Prostate gland (tissue), 2 donors: ENCODE measurements around the gene SLC17A3.

Experiments used
- CTCF ChIP-seq, 4 experiments: fragments of 200-600 bp in 2 of 4; fragments of 450-650 bp in 2 of 4; sonication (generic) in 2 of 4; IDR thresholded peaks; 1 replicate in 3 of 4; 2 replicates in 1 of 4; pipeline ENCODE4 v1.5.1; 2016 to 2019; ENCODE audit warnings: antibody characterized with exemption in 4 of 4, mild to moderate bottlenecking in 2 of 4, moderate library complexity in 2 of 4
- POLR2A ChIP-seq: fragments of 450-650 bp; IDR thresholded peaks from one replicate; pipeline ENCODE4 v1.6.1; 2016; ENCODE audit warnings: antibody characterized with exemption, mild to moderate bottlenecking
- POLR2AphosphoS5 ChIP-seq: sonication (generic); formaldehyde crosslinking; IDR thresholded peaks from one replicate; pipeline ENCODE4 v1.6.1; 2017; ENCODE audit warnings: antibody characterized with exemption

- no peak for TF ChIP-seq POLR2A
- no peak for TF ChIP-seq CTCF (IDR thresholded peaks at IDR 0.05)
- TF ChIP-seq POLR2AphosphoS5 = no peak
These were observed 31.5 kb downstream of the SLC17A3 start for GRCh38 chr6:25842526-25842925.
